Islet precursor cell (in vitro differentiated cells): Measurements from ENCODE around the gene NAA50.

ENCODE experiments used
- DNase-seq: peaks from one replicate; pipeline ENCODE4 v3.0.0-alpha.2; 2018

Gene NAA50

GRCh38 chr3:113745756-113746547 is at the start of gene NAA50:
TSS of gene NAA50 (minus strand) at chr3:113746249. CDS start at chr3:113745949, 300 bp downstream.
- peak; percentile 96 for DNase-seq

GRCh38 chr3:113795693-113796092 is 49.6 kb upstream of the NAA50 start:
- DNase-seq = no peak

- DNase-seq = no peak
These were observed 48.5 kb upstream of the NAA50 start for GRCh38 chr3:113794526-113794925.

- DNase-seq = no peak
These were observed 45.3 kb upstream of the NAA50 start for GRCh38 chr3:113791381-113791780.

- DNase-seq = no peak
These were observed 37.9 kb upstream of the NAA50 start for GRCh38 chr3:113783980-113784379.

GRCh38 chr3:113783463-113783862 is 37.4 kb upstream of the NAA50 start:
- no peak for DNase-seq

GRCh38 chr3:113776564-113776963 is 30.5 kb upstream of the NAA50 start:
- no peak for DNase-seq

- no peak for DNase-seq
These were observed 29.5 kb upstream of the NAA50 start for GRCh38 chr3:113775516-113775915.

- DNase-seq = no peak
These were observed 27.3 kb upstream of the NAA50 start for GRCh38 chr3:113773381-113773780.

GRCh38 chr3:113771993-113772392 is 25.9 kb upstream of the NAA50 start:
- DNase-seq = no peak

- no peak for DNase-seq
These were observed 23.5 kb upstream of the NAA50 start for GRCh38 chr3:113769551-113769950.

GRCh38 chr3:113764698-113765097 is 18.6 kb upstream of the NAA50 start:
- no peak for DNase-seq

GRCh38 chr3:113758389-113759024 is 12.5 kb upstream of the NAA50 start:
- no peak for DNase-seq

- no peak for DNase-seq
These were observed 8.6 kb upstream of the NAA50 start for GRCh38 chr3:113754494-113755159.

GRCh38 chr3:113753376-113753985 is 7.4 kb upstream of the NAA50 start:
- no peak for DNase-seq

GRCh38 chr3:113751141-113751540 is 5.1 kb upstream of the NAA50 start:
- no peak for DNase-seq

- peak; percentile 68 for DNase-seq
These were observed 1.4 kb upstream of the NAA50 start for GRCh38 chr3:113747283-113748046.

- peak; percentile 94 for DNase-seq
These were observed 666 bp upstream of the NAA50 start, which contains the start of gene ATP6V1A for GRCh38 chr3:113746548-113747282. TSS of gene ATP6V1A (plus strand) at chr3:113747035. CDS start at chr3:113778754, 31,719 bp downstream.

- DNase-seq = peak; percentile 84
These were observed 901 bp downstream of the NAA50 start for GRCh38 chr3:113744941-113745755.

GRCh38 chr3:113743006-113743630 is 2.9 kb downstream of the NAA50 start:
- DNase-seq = no peak
